ENCODE data around the gene IGSF21.

DNA sequence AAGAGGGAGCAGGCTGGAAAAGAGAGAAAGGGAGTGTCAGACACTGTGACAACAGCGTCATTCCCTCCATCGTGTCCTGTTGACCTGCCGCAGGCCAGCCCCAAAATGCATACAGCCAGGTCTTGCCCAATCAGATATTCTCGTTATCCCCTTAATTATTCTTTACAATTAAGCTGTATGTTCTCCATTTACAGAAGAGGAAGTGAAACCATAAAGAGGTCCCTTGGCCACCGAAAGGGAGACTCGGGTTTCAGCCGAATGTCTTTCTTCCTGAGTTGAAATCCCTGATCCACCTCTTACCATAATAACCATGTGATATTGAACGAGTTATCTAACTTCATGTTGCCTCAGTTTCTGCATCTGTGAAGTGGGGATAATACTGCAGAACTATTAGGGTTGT, 70.5 kb downstream of the IGSF21 start:
- no peak for TF ChIP-seq EZH2phosphoT487 (IDR thresholded peaks at IDR 0.05; ENCODE audit: borderline replicate concordance, low read length)
- TF ChIP-seq, protein P1, sequence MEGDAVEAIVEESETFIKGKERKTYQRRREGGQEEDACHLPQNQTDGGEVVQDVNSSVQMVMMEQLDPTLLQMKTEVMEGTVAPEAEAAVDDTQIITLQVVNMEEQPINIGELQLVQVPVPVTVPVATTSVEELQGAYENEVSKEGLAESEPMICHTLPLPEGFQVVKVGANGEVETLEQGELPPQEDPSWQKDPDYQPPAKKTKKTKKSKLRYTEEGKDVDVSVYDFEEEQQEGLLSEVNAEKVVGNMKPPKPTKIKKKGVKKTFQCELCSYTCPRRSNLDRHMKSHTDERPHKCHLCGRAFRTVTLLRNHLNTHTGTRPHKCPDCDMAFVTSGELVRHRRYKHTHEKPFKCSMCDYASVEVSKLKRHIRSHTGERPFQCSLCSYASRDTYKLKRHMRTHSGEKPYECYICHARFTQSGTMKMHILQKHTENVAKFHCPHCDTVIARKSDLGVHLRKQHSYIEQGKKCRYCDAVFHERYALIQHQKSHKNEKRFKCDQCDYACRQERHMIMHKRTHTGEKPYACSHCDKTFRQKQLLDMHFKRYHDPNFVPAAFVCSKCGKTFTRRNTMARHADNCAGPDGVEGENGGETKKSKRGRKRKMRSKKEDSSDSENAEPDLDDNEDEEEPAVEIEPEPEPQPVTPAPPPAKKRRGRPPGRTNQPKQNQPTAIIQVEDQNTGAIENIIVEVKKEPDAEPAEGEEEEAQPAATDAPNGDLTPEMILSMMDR (IDR thresholded peaks at IDR 0.05; ENCODE audit: low read depth, low read length, poor library complexity, severe bottlenecking), result no peak
